WTC11 (cell line): ENCODE results near the gene DNAJC6. TPM values are rescaled to one million over a fixed set of nuclear protein-coding genes. Genes with fewer than 3 reads are reported as not detected.

Source experiments
- ATAC-seq: fragments of 200-7000 bp; cut with Tn5 transposase; 2 replicates; pipeline ENCODE4 v1.10.0; 2021; ENCODE audit warnings: mild to moderate bottlenecking, moderate library complexity
- CTCF ChIA-PET: fragments of 300-600 bp; sonication (Branson Sonifier 250); formaldehyde crosslinking; loops from one replicate; lab custom pipeline; 2021; ENCODE audit warnings: antibody characterized with exemption; lab: Charles Lee
- POLR2A ChIA-PET: fragments of 350-600 bp; sonication (Branson Sonifier 250); formaldehyde crosslinking; loops from one replicate; lab custom pipeline; 2021; ENCODE audit warnings: antibody characterized with exemption; lab: Charles Lee
- DNase-seq: peaks from one replicate; pipeline ENCODE4 v3.0.0; 2021; ENCODE audit warnings: low spot score
- H3K27ac Mint-ChIP-seq: 2 replicates; pipeline ENCODE4 v1.8.0; 2021; ENCODE audit warnings: mixed read lengths
- H3K27me3 Mint-ChIP-seq: 2 replicates; pipeline ENCODE4 v1.8.0; 2021; ENCODE audit warnings: low read depth, mild to moderate bottlenecking, moderate library complexity, mixed read lengths
- H3K36me3 Mint-ChIP-seq: 2 replicates; pipeline ENCODE4 v1.8.0; 2021; ENCODE audit warnings: mixed read lengths
- H3K4me1 Mint-ChIP-seq: 2 replicates; pipeline ENCODE4 v1.8.0; 2022; ENCODE audit warnings: mixed read lengths
- H3K4me3 Mint-ChIP-seq: 2 replicates; pipeline ENCODE4 v1.8.0; 2021; ENCODE audit warnings: mild to moderate bottlenecking, moderate library complexity, mixed read lengths
- H3K9me3 Mint-ChIP-seq: 2 replicates; pipeline ENCODE4 v1.8.0; 2021; ENCODE audit warnings: mixed read lengths
- AFF4 ChIP-seq: sonication (generic); formaldehyde crosslinking; IDR thresholded peaks from 2 replicates; pipeline ENCODE4 v1.8.1; 2023; ENCODE audit warnings: mild to moderate bottlenecking, missing genetic modification reagents, borderline replicate concordance
- ATF6 ChIP-seq: sonication (generic); formaldehyde crosslinking; IDR thresholded peaks from 2 replicates; pipeline ENCODE4 v1.8.1; 2023; ENCODE audit warnings: mild to moderate bottlenecking, missing genetic modification reagents
- E2F4 ChIP-seq: sonication (generic); formaldehyde crosslinking; IDR thresholded peaks from 2 replicates; pipeline ENCODE4 v1.8.1; 2022; ENCODE audit warnings: low read depth, mild to moderate bottlenecking, moderate library complexity, missing genetic modification reagents, borderline replicate concordance
- E2F5 ChIP-seq: sonication (generic); formaldehyde crosslinking; IDR thresholded peaks from 2 replicates; pipeline ENCODE4 v1.8.1; 2022; ENCODE audit warnings: mild to moderate bottlenecking, moderate library complexity, missing genetic modification reagents
- FOXK1 ChIP-seq: sonication (generic); formaldehyde crosslinking; IDR thresholded peaks from 2 replicates; pipeline ENCODE4 v1.8.0; 2022; ENCODE audit warnings: mild to moderate bottlenecking, moderate library complexity, missing genetic modification reagents
- GRHL2 ChIP-seq: fragments of 250-450 bp; sonication (Bioruptor Pico); IDR thresholded peaks from 2 replicates; pipeline ENCODE4 v1.8.0; 2022; ENCODE audit warnings: mild to moderate bottlenecking, moderate library complexity; ENCODE audit not compliant: insufficient replicate concordance, severe bottlenecking
- HMGXB4 ChIP-seq: sonication (generic); formaldehyde crosslinking; IDR thresholded peaks from 2 replicates; pipeline ENCODE4 v1.8.1; 2023; ENCODE audit warnings: mild to moderate bottlenecking, moderate library complexity, missing genetic modification reagents
- JUN ChIP-seq: sonication (generic); formaldehyde crosslinking; IDR thresholded peaks from 2 replicates; pipeline ENCODE4 v1.8.0; 2023; ENCODE audit warnings: mild to moderate bottlenecking, missing genetic modification reagents
- MAX ChIP-seq: sonication (generic); formaldehyde crosslinking; IDR thresholded peaks from 2 replicates; pipeline ENCODE4 v1.8.0; 2022; ENCODE audit warnings: mild to moderate bottlenecking, missing genetic modification reagents
- MXD4 ChIP-seq: fragments of 250-450 bp; sonication (Bioruptor Pico); IDR thresholded peaks from 2 replicates; pipeline ENCODE4 v1.8.0; 2021; ENCODE audit warnings: mild to moderate bottlenecking, moderate library complexity, borderline replicate concordance
- NFE2L1 ChIP-seq: sonication (generic); formaldehyde crosslinking; IDR thresholded peaks from 2 replicates; pipeline ENCODE4 v1.8.1; 2023; ENCODE audit warnings: missing genetic modification reagents
- PRDM15 ChIP-seq: sonication (generic); formaldehyde crosslinking; IDR thresholded peaks from 2 replicates; pipeline ENCODE4 v1.8.0; 2022; ENCODE audit warnings: missing genetic modification reagents
- TEAD4 ChIP-seq: sonication (generic); formaldehyde crosslinking; IDR thresholded peaks from 2 replicates; pipeline ENCODE4 v1.8.0; 2022; ENCODE audit warnings: mild to moderate bottlenecking, missing genetic modification reagents
- USF1 ChIP-seq: sonication (generic); formaldehyde crosslinking; IDR thresholded peaks from 2 replicates; pipeline ENCODE4 v1.8.0; 2022; ENCODE audit warnings: mild to moderate bottlenecking, missing genetic modification reagents
- ZNF425 ChIP-seq: fragments of 250-450 bp; sonication (Bioruptor Pico); conservative IDR thresholded peaks from 2 replicates; pipeline ENCODE4 v1.9.0; 2021; ENCODE audit warnings: mild to moderate bottlenecking
- total RNA-seq: library from RNA; stranded (reverse); gene quantifications from 3 replicates; pipeline ENCODE4 v1.2.3, GENCODE V29; 2021

Gene DNAJC6
- total RNA-seq, 1 experiment from 2014 or later: 9.1 TPM

GRCh38 chr1:65371544-65371943 is 62.2 kb downstream of the DNAJC6 start (continued):
- TF ChIP-seq MXD4 (CRISPR knock-in tag) (no peak), GRHL2 (CRISPR knock-in tag) (no peak), MAX (no peak), AFF4 (CRISPR knock-in tag) (no peak)

GRCh38 chr1:65372557-65372956 is 63.2 kb downstream of the DNAJC6 start:
- Mint-ChIP-seq H3K9me3 (no peaks in the 10 kb centered on the region), H3K36me3 (no peaks in the 10 kb centered on the region), H3K27ac (no peak overlapping the region), H3K4me1 (no peaks in the 10 kb centered on the region)
- POLR2A ChIA-PET: no interaction called here
- no peak for ATAC-seq
- TF ChIP-seq NFE2L1 (CRISPR knock-in tag): no peak
- no peak for TF ChIP-seq JUN (CRISPR knock-in tag)
- no peak for TF ChIP-seq TEAD4 (CRISPR knock-in tag)
- TF ChIP-seq USF1 (CRISPR knock-in tag): no peak
- no peak for TF ChIP-seq FOXK1
- no peak for TF ChIP-seq HMGXB4 (CRISPR knock-in tag)
- no peak for TF ChIP-seq PRDM15 (CRISPR knock-in tag)
- no peak for TF ChIP-seq E2F5 (CRISPR knock-in tag)
- TF ChIP-seq E2F4 (CRISPR knock-in tag): no peak
- TF ChIP-seq ZNF425 (CRISPR knock-in tag): no peak
- TF ChIP-seq ATF6: no peak
- TF ChIP-seq, all 79 proteins: peak for 0
- no peak for DNase-seq
- H3K4me3 Mint-ChIP-seq: no peak overlapping the region
- CTCF ChIA-PET: no interaction called here
- H3K27me3 Mint-ChIP-seq: no peaks in the 10 kb centered on the region
